GM20000 (cell line): ENCODE results near the gene SULF2.

Experiments
- DNase-seq: peaks from one replicate; pipeline ENCODE4 v3.0.0; 2012; ENCODE audit warnings: low spot score
- TF ChIP-seq, protein P1 (sequence below): IDR thresholded peaks from 2 replicates; pipeline ENCODE4 v1.5.1; 2012; ENCODE audit warnings: mild to moderate bottlenecking, control low read depth; ENCODE audit errors: extremely low read depth, missing control alignments

The SULF2 gene

GRCh38 chr20:47719625-47720024 is 65.7 kb downstream of the SULF2 start:
- DNase-seq, result no peak
- TF ChIP-seq, protein P1, sequence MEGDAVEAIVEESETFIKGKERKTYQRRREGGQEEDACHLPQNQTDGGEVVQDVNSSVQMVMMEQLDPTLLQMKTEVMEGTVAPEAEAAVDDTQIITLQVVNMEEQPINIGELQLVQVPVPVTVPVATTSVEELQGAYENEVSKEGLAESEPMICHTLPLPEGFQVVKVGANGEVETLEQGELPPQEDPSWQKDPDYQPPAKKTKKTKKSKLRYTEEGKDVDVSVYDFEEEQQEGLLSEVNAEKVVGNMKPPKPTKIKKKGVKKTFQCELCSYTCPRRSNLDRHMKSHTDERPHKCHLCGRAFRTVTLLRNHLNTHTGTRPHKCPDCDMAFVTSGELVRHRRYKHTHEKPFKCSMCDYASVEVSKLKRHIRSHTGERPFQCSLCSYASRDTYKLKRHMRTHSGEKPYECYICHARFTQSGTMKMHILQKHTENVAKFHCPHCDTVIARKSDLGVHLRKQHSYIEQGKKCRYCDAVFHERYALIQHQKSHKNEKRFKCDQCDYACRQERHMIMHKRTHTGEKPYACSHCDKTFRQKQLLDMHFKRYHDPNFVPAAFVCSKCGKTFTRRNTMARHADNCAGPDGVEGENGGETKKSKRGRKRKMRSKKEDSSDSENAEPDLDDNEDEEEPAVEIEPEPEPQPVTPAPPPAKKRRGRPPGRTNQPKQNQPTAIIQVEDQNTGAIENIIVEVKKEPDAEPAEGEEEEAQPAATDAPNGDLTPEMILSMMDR, result no peak

- TF ChIP-seq, protein P1, result no peak
- DNase-seq, result no peak
Measured at GRCh38 chr20:47719211-47719610, 66.1 kb downstream of the SULF2 start.

DNA sequence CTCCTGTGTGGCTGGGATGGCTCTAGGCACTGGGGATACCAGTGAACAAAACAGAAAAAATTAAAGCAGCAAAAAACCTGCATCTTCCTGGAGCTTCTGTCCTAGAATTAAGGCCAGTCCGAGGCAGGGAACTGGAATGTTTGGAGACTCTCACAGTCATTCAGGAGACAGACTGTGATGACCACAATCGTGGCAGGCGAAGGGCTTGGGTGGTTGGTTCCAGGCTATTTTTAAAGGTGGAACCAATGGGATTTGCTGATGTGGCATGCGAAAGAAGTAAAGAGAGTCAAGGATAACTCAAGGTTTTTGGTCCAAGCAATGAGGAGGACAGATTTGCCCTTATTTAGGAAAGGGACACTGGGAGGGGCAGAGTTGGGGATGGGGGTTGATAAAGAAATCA is 66.9 kb downstream of the SULF2 start:
- TF ChIP-seq, protein P1, result no peak
- no peak for DNase-seq

GRCh38 chr20:47717421-47717820 is 67.9 kb downstream of the SULF2 start:
- no peak for DNase-seq
- TF ChIP-seq, protein P1, result no peak

DNA sequence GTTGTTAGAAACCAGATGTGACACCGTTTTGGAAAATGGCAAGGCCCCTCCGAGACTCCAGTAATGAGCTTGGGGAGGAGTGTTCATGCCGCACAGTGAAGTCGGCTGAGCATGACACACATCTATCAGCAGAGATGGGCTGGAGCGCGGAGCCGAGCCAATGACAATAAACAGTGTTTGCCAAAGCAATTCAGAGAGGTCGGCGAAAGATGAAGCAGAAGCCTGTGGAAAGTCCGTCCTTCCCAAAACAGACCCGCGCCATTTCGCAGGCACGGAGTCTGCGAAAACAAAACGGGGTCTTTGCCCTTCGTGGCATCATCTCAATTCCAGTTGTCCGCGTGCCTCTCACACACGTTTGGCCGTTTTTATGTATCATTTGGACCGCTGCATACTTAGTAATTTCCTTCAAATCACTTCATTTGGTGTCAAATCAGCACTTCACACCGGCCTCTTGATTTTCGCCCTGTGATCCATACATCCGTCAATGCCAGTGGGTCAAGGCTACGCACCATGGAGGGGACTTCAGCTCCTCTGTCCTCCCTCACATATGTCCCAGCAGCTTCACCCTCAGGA is 71.3 kb downstream of the SULF2 start:
- DNase-seq, result no peak
- TF ChIP-seq, protein P1, result no peak

DNA sequence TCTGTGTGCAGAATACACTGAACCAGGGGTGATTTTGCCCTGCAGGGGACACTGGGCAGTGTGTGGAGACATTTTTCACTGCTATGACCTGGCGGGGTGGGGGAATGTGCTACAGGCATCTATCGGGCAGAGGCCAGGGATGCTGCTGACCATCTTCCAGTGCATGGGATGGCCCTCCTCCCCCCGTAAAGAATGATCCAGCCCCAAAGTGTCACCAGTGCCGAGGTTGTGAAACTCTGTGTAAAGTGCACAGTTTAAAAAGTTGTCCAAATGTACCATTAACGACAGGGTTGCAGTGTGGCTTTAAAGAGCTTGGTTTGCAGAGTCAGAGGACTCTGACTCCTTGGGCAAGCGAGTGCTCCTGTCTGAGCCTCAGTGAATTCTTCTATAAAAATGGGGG is 72.1 kb downstream of the SULF2 start:
- TF ChIP-seq, protein P1, result no peak
- no peak for DNase-seq

GRCh38 chr20:47711046-47711752 is 74.1 kb downstream of the SULF2 start:
- no peak for DNase-seq
- TF ChIP-seq, protein P1, result no peak
